ENCODE measurements around the gene AIRE.

Gene AIRE

DNA sequence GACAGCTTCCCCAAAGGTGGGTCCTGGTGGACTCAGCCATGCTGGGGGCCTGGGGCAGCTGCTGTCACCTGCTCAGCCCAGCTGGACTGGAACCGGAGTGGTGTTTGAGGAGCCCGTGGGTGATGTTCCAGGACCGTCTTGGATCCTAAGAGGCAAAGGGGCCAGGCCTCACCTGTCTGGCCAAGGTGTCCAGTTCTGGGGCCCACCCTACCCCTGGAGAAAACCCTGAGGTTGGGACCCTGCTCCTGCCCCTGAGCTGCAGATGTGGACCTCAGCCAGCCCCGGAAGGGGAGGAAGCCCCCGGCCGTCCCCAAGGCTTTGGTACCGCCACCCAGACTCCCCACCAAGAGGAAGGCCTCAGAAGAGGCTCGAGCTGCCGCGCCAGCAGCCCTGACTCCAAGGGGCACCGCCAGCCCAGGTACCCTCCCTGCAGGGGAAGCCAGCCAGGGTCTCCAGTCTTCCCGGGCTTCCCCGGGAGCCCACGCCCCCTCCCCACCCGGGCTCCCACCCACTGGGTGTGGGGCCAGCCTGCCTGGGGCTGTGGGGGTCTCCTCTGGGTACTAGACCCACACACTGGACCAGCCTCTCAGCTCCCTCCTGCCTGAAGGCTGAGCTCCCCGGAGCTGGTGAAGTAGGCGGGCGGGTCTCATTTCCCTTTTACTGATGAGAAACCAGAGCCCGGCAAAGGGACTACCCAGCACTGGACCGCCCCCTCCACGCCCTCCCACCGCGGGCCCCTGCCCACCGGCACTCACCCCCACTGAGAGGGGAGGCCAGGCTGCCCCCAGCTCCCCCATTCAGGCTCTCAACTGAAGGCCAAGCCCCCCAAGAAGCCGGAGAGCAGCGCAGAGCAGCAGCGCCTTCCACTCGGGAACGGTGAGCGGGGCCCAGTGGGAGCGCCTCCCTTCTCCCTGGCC lies 1.3 kb downstream of the AIRE start:
- Histone ChIP-seq H3K27me3 (replicated peaks; ENCODE audit: control insufficient read depth, insufficient read depth, low read length) (peaks cover 26% of the 10 kb centered on the region), H3K4me1 (ENCODE audit: control insufficient read depth, insufficient read depth, low read length) (no peaks in the 10 kb centered on the region), H3K4me3 (ENCODE audit: low read length) (no peak overlapping the region), H3K9me3 (ENCODE audit: control insufficient read depth, low read length) (no peaks in the 10 kb centered on the region), H3K9ac (ENCODE audit: low read length) (no peak overlapping the region), H3K36me3 (ENCODE audit: control insufficient read depth, insufficient read depth, low read length, severe bottlenecking) (no peaks in the 10 kb centered on the region)
- no peak for DNase-seq (ENCODE audit: low read depth)

DNA sequence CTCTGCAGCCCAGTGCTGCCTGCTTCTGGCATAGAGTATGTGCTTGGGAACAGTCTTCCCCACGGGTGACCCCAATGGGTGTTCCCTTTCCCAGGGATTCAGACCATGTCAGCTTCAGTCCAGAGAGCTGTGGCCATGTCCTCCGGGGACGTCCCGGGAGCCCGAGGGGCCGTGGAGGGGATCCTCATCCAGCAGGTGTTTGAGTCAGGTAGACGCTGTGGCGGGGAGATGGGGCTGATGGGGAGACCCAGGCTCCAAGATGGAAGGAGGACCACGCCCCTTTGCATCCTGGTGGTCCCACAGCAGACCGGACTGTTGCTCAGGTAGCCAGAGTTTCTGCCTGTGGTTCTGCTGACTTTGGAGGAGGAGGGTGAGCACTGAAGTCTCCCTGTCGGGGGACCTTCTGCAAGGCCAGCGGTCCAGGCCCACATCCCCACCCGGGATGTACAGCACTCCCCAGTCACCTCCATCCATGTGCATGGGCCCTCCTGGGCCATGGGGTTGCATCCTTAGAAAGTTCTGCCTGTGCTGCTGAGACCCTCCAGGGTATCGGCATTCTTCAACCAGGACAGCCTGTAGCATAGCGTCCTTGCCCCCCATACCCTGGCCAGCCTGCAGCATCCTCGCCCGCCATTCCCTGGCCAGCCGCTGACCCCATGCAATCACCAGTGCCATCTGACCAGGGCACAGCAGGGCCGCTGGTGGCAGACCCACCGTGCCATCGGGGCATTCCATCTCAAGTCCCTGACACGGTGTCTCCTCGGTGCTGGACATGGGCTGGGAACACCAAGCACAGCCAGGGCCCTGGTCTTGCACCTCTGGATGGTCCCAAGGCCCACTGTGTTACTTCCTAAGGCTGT lies 2.8 kb downstream of the AIRE start:
- no peak for DNase-seq (ENCODE audit: low read depth)
- Histone ChIP-seq H3K9me3 (ENCODE audit: control insufficient read depth, low read length) (no peaks in the 10 kb centered on the region), H3K9ac (ENCODE audit: low read length) (no peak overlapping the region), H3K4me3 (ENCODE audit: low read length) (no peak overlapping the region), H3K27me3 (replicated peaks; ENCODE audit: control insufficient read depth, insufficient read depth, low read length) (peaks cover 25% of the 10 kb centered on the region), H3K36me3 (ENCODE audit: control insufficient read depth, insufficient read depth, low read length, severe bottlenecking) (no peaks in the 10 kb centered on the region), H3K4me1 (ENCODE audit: control insufficient read depth, insufficient read depth, low read length) (no peaks in the 10 kb centered on the region)

DNA sequence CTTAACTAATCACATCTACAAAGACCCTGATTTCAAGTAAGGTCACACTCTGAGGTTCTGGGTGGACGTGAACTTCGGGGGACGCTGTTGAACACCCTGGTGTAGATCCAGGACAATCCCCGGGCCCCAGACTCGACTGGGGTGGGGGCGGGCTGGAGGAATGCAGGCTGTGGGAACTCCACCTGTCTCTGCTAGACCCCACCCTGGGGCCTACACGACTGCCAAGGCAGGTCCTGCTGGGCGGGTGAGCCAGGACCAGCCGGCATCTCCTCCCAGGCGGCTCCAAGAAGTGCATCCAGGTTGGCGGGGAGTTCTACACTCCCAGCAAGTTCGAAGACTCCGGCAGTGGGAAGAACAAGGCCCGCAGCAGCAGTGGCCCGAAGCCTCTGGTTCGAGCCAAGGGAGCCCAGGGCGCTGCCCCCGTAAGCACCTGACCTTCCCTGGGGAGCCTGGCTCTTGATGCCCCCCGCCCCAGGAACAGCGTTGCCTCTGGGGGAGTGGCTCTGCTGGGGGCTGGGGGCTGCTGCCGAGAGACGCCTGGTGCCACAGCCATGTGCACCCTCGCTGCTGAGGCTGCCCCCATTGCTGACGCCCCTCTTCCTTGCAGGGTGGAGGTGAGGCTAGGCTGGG lies 3.8 kb downstream of the AIRE start:
- Histone ChIP-seq H3K36me3 (ENCODE audit: control insufficient read depth, insufficient read depth, low read length, severe bottlenecking) (no peaks in the 10 kb centered on the region), H3K27me3 (replicated peaks; ENCODE audit: control insufficient read depth, insufficient read depth, low read length) (peaks cover 25% of the 10 kb centered on the region), H3K9ac (ENCODE audit: low read length) (no peak overlapping the region), H3K4me3 (ENCODE audit: low read length) (no peak overlapping the region), H3K9me3 (ENCODE audit: control insufficient read depth, low read length) (no peaks in the 10 kb centered on the region), H3K4me1 (ENCODE audit: control insufficient read depth, insufficient read depth, low read length) (peaks cover 3% of the 10 kb centered on the region)
- no peak for DNase-seq (ENCODE audit: low read depth)

DNA sequence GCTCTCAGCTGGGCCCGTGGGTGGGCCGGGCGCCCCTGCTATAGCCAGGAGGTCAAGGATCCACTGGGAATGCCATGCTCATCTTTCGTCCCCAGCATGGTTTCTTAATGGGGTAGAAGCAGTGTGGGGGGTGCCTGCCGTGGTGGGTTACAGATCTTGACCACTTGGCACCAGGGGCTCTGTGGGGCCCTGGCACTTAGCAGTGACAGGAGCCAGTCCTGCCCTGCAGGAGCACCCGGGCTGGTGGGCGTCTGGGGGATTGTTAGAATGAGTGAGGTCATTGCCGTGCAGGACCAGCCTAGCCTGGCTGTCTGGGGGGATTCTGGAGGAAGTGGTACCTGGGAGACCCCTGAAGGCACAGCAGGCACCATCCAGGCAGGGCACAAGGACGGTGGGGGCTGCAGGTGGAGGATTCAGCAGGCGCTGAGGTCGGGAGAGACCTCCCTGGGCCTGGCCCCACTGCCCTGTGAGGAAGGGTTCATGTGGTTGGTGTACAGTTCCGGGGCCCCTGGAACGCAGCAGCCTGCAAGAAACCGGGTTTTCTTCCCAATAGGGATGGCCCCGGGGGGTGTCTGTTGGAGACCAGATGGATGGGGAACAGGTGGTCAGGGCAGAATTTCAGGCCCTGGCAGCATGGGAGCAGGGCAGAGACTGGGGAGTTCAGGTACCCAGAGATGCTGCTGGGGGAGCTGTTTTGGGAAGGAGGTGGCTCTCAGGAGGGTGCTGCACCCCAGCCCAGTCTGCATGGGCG lies 4.8 kb downstream of the AIRE start:
- DNase-seq (ENCODE audit: low read depth) = no peak
- H3K36me3 ChIP-seq (ENCODE audit: control insufficient read depth, insufficient read depth, low read length, severe bottlenecking) = no peaks in the 10 kb centered on the region
- H3K27me3 ChIP-seq (replicated peaks; ENCODE audit: control insufficient read depth, insufficient read depth, low read length) = peaks cover 17% of the 10 kb centered on the region
- H3K9ac ChIP-seq (ENCODE audit: low read length) = no peak overlapping the region
- no peak overlapping the region for H3K4me3 ChIP-seq (ENCODE audit: low read length)
- H3K4me1 ChIP-seq (ENCODE audit: control insufficient read depth, insufficient read depth, low read length) = peaks cover 10% of the 10 kb centered on the region
- H3K9me3 ChIP-seq (ENCODE audit: control insufficient read depth, low read length) = no peaks in the 10 kb centered on the region

DNA sequence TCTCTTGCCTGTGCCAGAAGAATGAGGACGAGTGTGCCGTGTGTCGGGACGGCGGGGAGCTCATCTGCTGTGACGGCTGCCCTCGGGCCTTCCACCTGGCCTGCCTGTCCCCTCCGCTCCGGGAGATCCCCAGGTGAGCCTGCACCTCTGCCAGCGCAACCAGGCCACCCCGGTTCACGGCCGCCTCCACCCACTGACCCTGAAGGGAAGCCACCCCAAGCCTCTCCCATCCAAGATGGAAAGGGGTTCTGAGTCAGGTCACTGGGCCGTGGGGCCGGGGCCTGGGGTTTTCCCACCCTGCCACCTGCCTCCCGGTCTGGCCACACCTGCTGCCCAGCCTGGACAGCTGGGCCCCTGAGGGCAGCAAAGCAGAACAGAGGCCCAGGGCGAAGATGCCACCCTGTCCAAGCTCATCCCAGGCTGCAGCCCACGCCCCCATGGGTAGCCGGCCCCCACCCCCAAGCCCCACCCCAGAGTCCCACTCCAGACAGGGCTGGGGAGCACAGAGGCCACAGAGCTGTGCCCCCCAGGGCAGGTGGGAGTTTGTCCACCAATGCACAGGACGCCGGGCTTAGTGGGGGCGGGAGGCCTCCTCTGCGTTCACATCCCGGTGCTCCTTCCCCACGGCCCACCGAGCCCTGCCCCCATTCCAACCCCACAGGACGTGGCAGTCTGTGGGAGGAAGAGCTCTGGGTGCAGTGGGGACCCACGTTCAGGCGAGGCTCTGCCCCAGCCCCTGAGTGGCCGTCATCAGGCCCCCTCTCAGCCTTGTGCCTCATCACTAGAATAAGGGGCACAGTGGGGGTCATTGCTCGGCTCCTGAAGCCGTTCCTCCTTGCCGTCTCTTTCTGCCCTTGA lies 5.6 kb downstream of the AIRE start:
- Histone ChIP-seq H3K9me3 (ENCODE audit: control insufficient read depth, low read length) (no peaks in the 10 kb centered on the region), H3K9ac (ENCODE audit: low read length) (no peak overlapping the region), H3K27me3 (replicated peaks; ENCODE audit: control insufficient read depth, insufficient read depth, low read length) (peaks cover 17% of the 10 kb centered on the region), H3K4me1 (ENCODE audit: control insufficient read depth, insufficient read depth, low read length) (peaks cover 10% of the 10 kb centered on the region), H3K36me3 (ENCODE audit: control insufficient read depth, insufficient read depth, low read length, severe bottlenecking) (no peaks in the 10 kb centered on the region), H3K4me3 (ENCODE audit: low read length) (no peak overlapping the region)
- no peak for DNase-seq (ENCODE audit: low read depth)

DNA sequence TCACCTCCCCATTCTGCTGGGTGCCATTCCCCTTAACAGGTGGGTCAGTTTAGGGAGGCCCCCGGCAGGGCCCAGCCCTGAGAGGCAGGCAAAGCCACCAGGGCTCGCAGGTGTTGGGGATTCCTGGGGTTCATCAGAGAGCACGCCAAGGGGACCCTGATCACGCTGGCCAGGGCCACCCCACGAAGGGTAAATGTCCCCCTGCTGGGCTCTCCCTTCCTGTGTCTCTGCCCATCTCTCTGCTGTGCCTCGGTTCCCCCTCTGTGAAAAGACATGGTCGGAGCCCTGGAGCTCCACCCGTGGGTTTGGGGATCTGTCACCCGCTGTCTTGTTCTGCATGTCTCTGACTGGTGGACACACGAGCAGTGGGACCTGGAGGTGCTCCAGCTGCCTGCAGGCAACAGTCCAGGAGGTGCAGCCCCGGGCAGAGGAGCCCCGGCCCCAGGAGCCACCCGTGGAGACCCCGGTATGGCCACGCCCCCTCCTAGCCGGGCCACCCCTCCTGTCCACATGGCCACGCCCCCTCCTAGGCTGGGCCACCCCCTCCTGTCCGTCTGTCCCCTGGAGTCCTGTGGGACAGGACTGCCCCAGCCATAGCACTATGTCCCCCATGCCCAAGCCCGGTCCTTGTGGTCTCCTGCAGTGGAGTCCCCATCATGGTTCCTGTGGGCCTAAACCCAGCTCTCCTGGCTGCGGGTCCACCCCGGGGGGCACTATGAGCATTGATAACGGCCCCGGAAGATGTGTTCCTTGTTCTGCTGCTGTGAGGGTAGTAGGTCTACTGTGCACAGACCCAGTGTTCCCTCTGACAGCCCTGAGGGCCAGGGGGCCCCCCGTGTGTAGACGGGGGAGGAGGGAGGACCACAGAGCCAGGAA lies 6.5 kb downstream of the AIRE start:
- H3K4me1 ChIP-seq (ENCODE audit: control insufficient read depth, insufficient read depth, low read length) = peaks cover 10% of the 10 kb centered on the region
- no peaks in the 10 kb centered on the region for H3K36me3 ChIP-seq (ENCODE audit: control insufficient read depth, insufficient read depth, low read length, severe bottlenecking)
- peaks cover 12% of the 10 kb centered on the region for H3K27me3 ChIP-seq (replicated peaks; ENCODE audit: control insufficient read depth, insufficient read depth, low read length)
- no peak for DNase-seq (ENCODE audit: low read depth)
- no peaks in the 10 kb centered on the region for H3K9me3 ChIP-seq (ENCODE audit: control insufficient read depth, low read length)
- H3K4me3 ChIP-seq (ENCODE audit: low read length) = no peak overlapping the region
- H3K9ac ChIP-seq (ENCODE audit: low read length) = no peak overlapping the region

DNA sequence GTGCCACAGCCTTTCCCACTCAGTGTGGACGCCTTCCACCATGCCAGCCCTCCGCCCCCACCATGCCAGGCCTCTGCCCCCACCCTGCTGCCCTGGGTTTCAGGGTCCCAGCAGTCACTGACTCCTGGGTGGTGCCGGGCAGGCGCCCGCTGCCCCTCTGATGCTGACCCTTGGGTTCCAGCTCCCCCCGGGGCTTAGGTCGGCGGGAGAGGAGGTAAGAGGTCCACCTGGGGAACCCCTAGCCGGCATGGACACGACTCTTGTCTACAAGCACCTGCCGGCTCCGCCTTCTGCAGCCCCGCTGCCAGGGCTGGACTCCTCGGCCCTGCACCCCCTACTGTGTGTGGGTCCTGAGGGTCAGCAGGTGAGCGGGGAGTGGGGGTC lies 7.1 kb downstream of the AIRE start:
- no peak for DNase-seq (ENCODE audit: low read depth)

DNA sequence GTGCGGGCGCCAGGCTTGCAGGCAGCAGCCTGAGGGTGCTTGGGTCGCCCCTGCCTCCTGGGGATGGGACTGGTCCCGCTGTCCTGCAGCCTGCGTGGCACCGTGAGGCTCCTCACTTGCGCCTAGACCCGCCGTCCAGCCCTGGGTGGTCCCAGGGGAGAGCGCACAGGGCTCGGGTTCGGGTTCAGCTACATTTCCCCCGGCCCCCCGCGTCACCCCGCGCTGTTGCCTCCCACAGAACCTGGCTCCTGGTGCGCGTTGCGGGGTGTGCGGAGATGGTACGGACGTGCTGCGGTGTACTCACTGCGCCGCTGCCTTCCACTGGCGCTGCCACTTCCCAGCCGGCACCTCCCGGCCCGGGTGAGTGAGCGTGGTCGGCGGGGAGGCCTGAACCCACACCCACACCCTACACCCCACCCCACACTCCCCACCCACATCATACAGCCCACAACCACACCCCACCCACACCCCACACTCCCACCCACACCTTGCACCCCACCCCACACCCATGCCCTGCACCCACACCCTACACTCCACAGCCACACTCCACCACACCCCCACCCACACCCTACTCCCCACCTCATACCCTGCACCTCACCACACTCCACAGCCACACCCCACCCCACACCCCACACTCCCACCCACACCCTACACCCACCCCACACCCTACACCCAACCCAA lies 8.0 kb downstream of the AIRE start:
- Histone ChIP-seq H3K9me3 (ENCODE audit: control insufficient read depth, low read length) (no peaks in the 10 kb centered on the region), H3K9ac (ENCODE audit: low read length) (no peak overlapping the region), H3K36me3 (ENCODE audit: control insufficient read depth, insufficient read depth, low read length, severe bottlenecking) (no peaks in the 10 kb centered on the region), H3K27me3 (replicated peaks; ENCODE audit: control insufficient read depth, insufficient read depth, low read length) (no peaks in the 10 kb centered on the region), H3K4me3 (ENCODE audit: low read length) (no peak overlapping the region), H3K4me1 (ENCODE audit: control insufficient read depth, insufficient read depth, low read length) (peaks cover 16% of the 10 kb centered on the region)
- no peak for DNase-seq (ENCODE audit: low read depth)

More for the DNA sequence above, 7.1 kb downstream of the AIRE start:
- Histone ChIP-seq H3K9me3 (ENCODE audit: control insufficient read depth, low read length) (no peaks in the 10 kb centered on the region), H3K27me3 (replicated peaks; ENCODE audit: control insufficient read depth, insufficient read depth, low read length) (peaks cover 8% of the 10 kb centered on the region), H3K4me3 (ENCODE audit: low read length) (no peak overlapping the region), H3K36me3 (ENCODE audit: control insufficient read depth, insufficient read depth, low read length, severe bottlenecking) (no peaks in the 10 kb centered on the region), H3K4me1 (ENCODE audit: control insufficient read depth, insufficient read depth, low read length) (peaks cover 10% of the 10 kb centered on the region), H3K9ac (ENCODE audit: low read length) (no peak overlapping the region)

DNA sequence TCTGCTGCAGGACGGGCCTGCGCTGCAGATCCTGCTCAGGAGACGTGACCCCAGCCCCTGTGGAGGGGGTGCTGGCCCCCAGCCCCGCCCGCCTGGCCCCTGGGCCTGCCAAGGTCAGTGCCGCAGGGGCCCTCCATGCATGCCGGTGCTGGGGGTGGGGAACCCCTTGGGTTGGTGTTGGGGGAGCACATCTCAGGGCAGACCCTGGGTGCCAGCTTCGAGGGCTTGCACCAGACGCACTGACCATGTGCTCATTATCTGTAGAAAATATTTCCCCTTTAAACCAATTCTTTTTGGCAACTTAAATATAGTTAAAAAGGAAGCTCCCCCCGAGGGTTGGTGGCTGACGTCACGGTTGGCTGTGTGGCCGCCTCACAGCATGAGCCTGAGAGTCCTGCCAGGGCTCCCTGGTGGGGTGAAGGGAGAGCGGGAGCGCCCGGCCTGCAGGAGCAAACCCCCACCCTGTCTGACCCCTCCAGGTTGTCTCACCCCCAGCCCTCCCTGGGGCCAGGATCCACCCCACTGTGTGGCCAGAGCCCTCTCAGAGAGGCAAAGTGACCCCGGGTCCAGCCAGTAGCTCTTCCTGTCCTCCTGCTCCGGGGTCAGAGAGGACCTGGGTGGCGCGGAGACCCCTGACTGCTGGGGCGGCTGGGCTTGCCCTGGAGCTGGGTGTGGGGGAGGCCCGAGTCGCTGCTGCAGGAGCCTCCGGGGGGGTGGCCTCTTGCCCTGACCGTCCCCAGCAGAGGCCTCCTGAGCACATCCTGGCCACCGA lies 8.9 kb downstream of the AIRE start:
- no peak for DNase-seq (ENCODE audit: low read depth)
- Histone ChIP-seq H3K27me3 (replicated peaks; ENCODE audit: control insufficient read depth, insufficient read depth, low read length) (no peaks in the 10 kb centered on the region), H3K36me3 (ENCODE audit: control insufficient read depth, insufficient read depth, low read length, severe bottlenecking) (no peaks in the 10 kb centered on the region), H3K9me3 (ENCODE audit: control insufficient read depth, low read length) (no peaks in the 10 kb centered on the region), H3K4me3 (ENCODE audit: low read length) (no peak overlapping the region), H3K9ac (ENCODE audit: low read length) (no peak overlapping the region), H3K4me1 (ENCODE audit: control insufficient read depth, insufficient read depth, low read length) (peaks cover 21% of the 10 kb centered on the region)
